Upper lobe of left lung (tissue), 4 donors: ENCODE results near the gene SCOC.

Experiments used
- CTCF ChIP-seq, 6 experiments: fragments of 450-650 bp in 4 of 6; fragments of 200-600 bp in 2 of 6; sonication (generic) in 2 of 6; IDR thresholded peaks; one replicate each; pipeline ENCODE4 v1.5.1; 2016 to 2019; ENCODE audit warnings: antibody characterized with exemption in 6 of 6
- EP300 ChIP-seq, 4 donors: sonication (generic); formaldehyde crosslinking; IDR thresholded peaks; one replicate each; pipeline ENCODE4 v1.5.1; 2017; ENCODE audit warnings: antibody characterized with exemption in 4 of 4, control low read depth in 2 of 4
- POLR2A ChIP-seq, 4 donors: fragments of 450-650 bp; IDR thresholded peaks; one replicate each; pipeline ENCODE4 v1.5.1; 2016 to 2017; ENCODE audit warnings: antibody characterized with exemption in 4 of 4, mild to moderate bottlenecking in 2 of 4
- POLR2AphosphoS5 ChIP-seq, 2 donors: sonication (generic); formaldehyde crosslinking; IDR thresholded peaks; one replicate each; pipeline ENCODE4 v1.5.1; 2017; ENCODE audit warnings: antibody characterized with exemption in 2 of 2

GRCh38 chr4:140330311-140330900 lies 43.0 kb upstream of the SCOC start:
- peak in 4 of 6 experiments; percentile 25 to 40 (median 28) for TF ChIP-seq CTCF (IDR thresholded peaks at IDR 0.05)
- no peak for TF ChIP-seq POLR2A (IDR thresholded peaks at IDR 0.05)
- no peak for TF ChIP-seq POLR2AphosphoS5 (IDR thresholded peaks at IDR 0.05)
- no peak for TF ChIP-seq EP300 (IDR thresholded peaks at IDR 0.05)
